ENCODE results near the gene KCNMA1.

Gene KCNMA1

GRCh38 chr10:76921383-76922010, 716.1 kb downstream of the KCNMA1 start:
- no peak overlapping the region for H3K27ac ChIP-seq
- peaks cover 0 to 7% (median 0%) of the 10 kb centered on the region in 11 experiments; a peak in 1 of 22 replicates for H4K20me1 ChIP-seq
- H3K9ac ChIP-seq: no peak overlapping the region
- no peak overlapping the region for H3K4me2 ChIP-seq
- H3K4me1 ChIP-seq: no peaks in the 10 kb centered on the region
- H3K27me3 ChIP-seq: no peaks in the 10 kb centered on the region
- H3K4me3 ChIP-seq: no peak overlapping the region
- no peaks in the 10 kb centered on the region for H3K36me3 ChIP-seq
- H3K9me3 ChIP-seq (replicated peaks in 1 of 11): no peaks in the 10 kb centered on the region
- TF ChIP-seq Cebpa-rat (IDR thresholded peaks at IDR 0.05): no peak

- H3K4me2 ChIP-seq: no peak overlapping the region
- TF ChIP-seq Cebpa-rat (IDR thresholded peaks at IDR 0.05): no peak
- no peaks in the 10 kb centered on the region for H3K9me3 ChIP-seq (replicated peaks in 1 of 11)
Observed at GRCh38 chr10:76920581-76920980, 717.0 kb downstream of the KCNMA1 start.

GRCh38 chr10:76918106-76918505, 719.5 kb downstream of the KCNMA1 start:
- H3K9ac ChIP-seq: no peak overlapping the region
- no peak for TF ChIP-seq Cebpa-rat (IDR thresholded peaks at IDR 0.05)
- H3K36me3 ChIP-seq: no peaks in the 10 kb centered on the region
- no peak overlapping the region for H3K27ac ChIP-seq
- H3K4me3 ChIP-seq: no peak overlapping the region
- no peaks in the 10 kb centered on the region for H3K27me3 ChIP-seq
- no peak overlapping the region for H3K4me2 ChIP-seq
- peaks cover 0 to 7% (median 0%) of the 10 kb centered on the region in 11 experiments; a peak in 1 of 22 replicates for H4K20me1 ChIP-seq
- no peaks in the 10 kb centered on the region for H3K9me3 ChIP-seq (replicated peaks in 1 of 11)
- no peaks in the 10 kb centered on the region for H3K4me1 ChIP-seq

More at GRCh38 chr10:76920581-76920980, 717.0 kb downstream of the KCNMA1 start:
- no peaks in the 10 kb centered on the region for H3K36me3 ChIP-seq
- no peak overlapping the region for H3K9ac ChIP-seq
- H3K4me3 ChIP-seq: no peak overlapping the region
- no peaks in the 10 kb centered on the region for H3K4me1 ChIP-seq
- H4K20me1 ChIP-seq: peaks cover 0 to 7% (median 0%) of the 10 kb centered on the region in 11 experiments; a peak in 1 of 22 replicates
- H3K27ac ChIP-seq: no peak overlapping the region
- no peaks in the 10 kb centered on the region for H3K27me3 ChIP-seq

GRCh38 chr10:76917071-76917470, 720.5 kb downstream of the KCNMA1 start:
- Histone ChIP-seq H3K9me3 (replicated peaks in 1 of 11) (no peaks in the 10 kb centered on the region), H3K27ac (no peak overlapping the region), H3K36me3 (no peaks in the 10 kb centered on the region), H3K4me3 (no peak overlapping the region), H4K20me1 (peaks cover 0 to 7% (median 0%) of the 10 kb centered on the region in 11 experiments; a peak in 1 of 22 replicates), H3K4me2 (no peak overlapping the region), H3K27me3 (no peaks in the 10 kb centered on the region), H3K4me1 (no peaks in the 10 kb centered on the region), H3K9ac (no peak overlapping the region)
- no peak for TF ChIP-seq Cebpa-rat (IDR thresholded peaks at IDR 0.05)

GRCh38 chr10:76916536-76916935, 721.1 kb downstream of the KCNMA1 start:
- Histone ChIP-seq H3K27me3 (no peaks in the 10 kb centered on the region), H3K36me3 (no peaks in the 10 kb centered on the region), H3K9ac (no peak overlapping the region), H3K4me1 (no peaks in the 10 kb centered on the region), H3K4me3 (no peak overlapping the region), H3K27ac (no peak overlapping the region), H4K20me1 (peaks cover 0 to 7% (median 0%) of the 10 kb centered on the region in 11 experiments; a peak in 1 of 22 replicates), H3K4me2 (no peak overlapping the region), H3K9me3 (replicated peaks in 1 of 11) (no peaks in the 10 kb centered on the region)
- TF ChIP-seq Cebpa-rat (IDR thresholded peaks at IDR 0.05): no peak

- Histone ChIP-seq H3K9ac (no peak overlapping the region), H3K4me3 (no peak overlapping the region), H3K27ac (no peak overlapping the region), H3K9me3 (replicated peaks in 1 of 11) (no peaks in the 10 kb centered on the region), H3K4me1 (no peaks in the 10 kb centered on the region), H3K4me2 (no peak overlapping the region), H3K36me3 (no peaks in the 10 kb centered on the region), H3K27me3 (no peaks in the 10 kb centered on the region), H4K20me1 (peaks cover 0 to 7% (median 0%) of the 10 kb centered on the region in 11 experiments; a peak in 1 of 22 replicates)
- no peak for TF ChIP-seq Cebpa-rat (IDR thresholded peaks at IDR 0.05)
Observed at GRCh38 chr10:76915316-76915715, 722.3 kb downstream of the KCNMA1 start.

- no peaks in the 10 kb centered on the region for H4K20me1 ChIP-seq
- no peak overlapping the region for H3K27ac ChIP-seq
- no peaks in the 10 kb centered on the region for H3K27me3 ChIP-seq
- peaks cover 0 to 8% (median 0%) of the 10 kb centered on the region in 11 experiments; a peak in 2 of 22 replicates for H3K36me3 ChIP-seq
- no peaks in the 10 kb centered on the region for H3K4me1 ChIP-seq
- no peak for TF ChIP-seq Cebpa-rat (IDR thresholded peaks at IDR 0.05)
- no peak overlapping the region for H3K4me3 ChIP-seq
- H3K9ac ChIP-seq: no peak overlapping the region
- H3K4me2 ChIP-seq: no peak overlapping the region
- peaks cover 0 to 15% (median 0%) of the 10 kb centered on the region in 11 experiments; a peak in 1 of 22 replicates for H3K9me3 ChIP-seq (replicated peaks in 1 of 11)
Observed at GRCh38 chr10:76911184-76911583, 726.4 kb downstream of the KCNMA1 start.

GRCh38 chr10:76910184-76910962, 727.2 kb downstream of the KCNMA1 start:
- no peak for TF ChIP-seq Cebpa-rat (IDR thresholded peaks at IDR 0.05)
- no peak overlapping the region for H3K9ac ChIP-seq
- H3K27me3 ChIP-seq: no peaks in the 10 kb centered on the region
- no peak overlapping the region for H3K27ac ChIP-seq
- no peaks in the 10 kb centered on the region for H4K20me1 ChIP-seq
- no peaks in the 10 kb centered on the region for H3K4me1 ChIP-seq
- H3K4me2 ChIP-seq: no peak overlapping the region
- no peak overlapping the region for H3K4me3 ChIP-seq
- peaks cover 0 to 15% (median 0%) of the 10 kb centered on the region in 11 experiments; a peak in 1 of 22 replicates for H3K9me3 ChIP-seq (replicated peaks in 1 of 11)
- peaks cover 0 to 8% (median 0%) of the 10 kb centered on the region in 11 experiments; a peak in 2 of 22 replicates for H3K36me3 ChIP-seq

- no peak for TF ChIP-seq Cebpa-rat (IDR thresholded peaks at IDR 0.05)
- no peak overlapping the region for H3K4me3 ChIP-seq
- peaks cover 0 to 8% (median 0%) of the 10 kb centered on the region in 11 experiments; a peak in 2 of 22 replicates for H3K36me3 ChIP-seq
- no peaks in the 10 kb centered on the region for H3K27me3 ChIP-seq
- no peaks in the 10 kb centered on the region; a peak in 1 of 22 replicates for H4K20me1 ChIP-seq
- no peak overlapping the region for H3K4me2 ChIP-seq
- no peak overlapping the region for H3K27ac ChIP-seq
- no peaks in the 10 kb centered on the region for H3K4me1 ChIP-seq
- H3K9ac ChIP-seq: no peak overlapping the region
- peaks cover 0 to 15% (median 0%) of the 10 kb centered on the region in 11 experiments; a peak in 1 of 22 replicates for H3K9me3 ChIP-seq (replicated peaks in 1 of 11)
Observed at GRCh38 chr10:76906256-76906655, 731.4 kb downstream of the KCNMA1 start.

All from BLaER1 treated with 17β-estradiol and CSF1 and Interleukin-3, amounts not matched to agents 10 nM and 100 nM (cell line).